Measurements from ENCODE around the gene NHS. TPM values are rescaled to one million over a fixed set of nuclear protein-coding genes. Genes with fewer than 3 reads are reported as not detected.
"Not testable (repeated sequence)": the region's sequence is repeated elsewhere in the genome, so short reads cannot be mapped to it uniquely, and the experiment has no call there.

NHS gene
- total RNA-seq, 6 experiments from 2014 or later, result 2.8 to 6.1 (median 4.9) TPM

DNA sequence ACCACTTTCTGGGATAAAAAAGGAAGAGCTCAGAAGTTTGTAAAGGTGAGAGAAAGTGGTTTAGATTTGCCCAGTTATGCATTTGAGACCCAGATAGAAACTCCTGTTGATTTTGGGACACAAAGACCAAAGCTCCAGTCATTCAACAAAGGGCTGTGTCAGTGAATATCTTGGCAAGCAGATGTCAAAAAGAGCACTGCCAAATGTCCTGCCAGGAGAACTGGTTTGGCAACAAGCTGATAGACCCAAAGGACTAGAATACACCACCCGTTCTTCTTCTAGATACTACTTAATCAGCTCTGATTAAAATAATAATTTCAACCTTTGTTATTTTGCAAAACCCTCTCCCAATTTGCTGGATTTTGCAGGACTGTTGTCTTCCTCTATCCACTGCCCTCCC lies 121.4 kb downstream of the NHS start:
- Mint-ChIP-seq H3K27ac (no peak overlapping the region), H3K4me1 (ENCODE audit: low read depth) (peaks cover 42% of the 10 kb centered on the region), H3K4me3 (no peak overlapping the region), H3K27me3 (ENCODE audit: insufficient read depth) (no peaks in the 10 kb centered on the region; the same call in 1 of the 2 replicates), H3K9me3 (no peaks in the 10 kb centered on the region; the same call in 1 of the 2 replicates), H3K36me3 (ENCODE audit: low read depth) (peaks cover 6% of the 10 kb centered on the region)
- DNase-seq, result no peak
- no peak for TF ChIP-seq CTCF (IDR thresholded peaks at IDR 0.05)

DNA sequence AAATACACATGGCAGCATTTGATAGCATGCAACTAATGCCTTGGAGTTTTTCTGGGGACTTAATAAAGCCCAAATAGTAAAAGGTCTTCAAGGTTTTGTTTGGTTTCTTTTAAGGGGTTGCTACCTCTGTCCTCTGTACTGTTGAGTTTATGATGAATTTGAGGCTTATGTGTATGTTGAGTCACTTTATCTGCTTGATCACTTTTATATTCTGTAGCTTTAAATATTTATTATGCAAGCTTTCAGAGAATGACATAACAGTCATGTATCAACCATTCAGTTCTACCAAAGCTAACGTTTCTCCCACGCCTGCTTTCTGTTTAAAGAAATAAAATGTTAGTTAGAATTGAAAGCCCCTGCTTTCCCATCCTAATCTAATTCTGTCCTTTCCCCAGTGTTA lies 122.2 kb downstream of the NHS start:
- H3K36me3 Mint-ChIP-seq (ENCODE audit: low read depth), result peaks cover 2% of the 10 kb centered on the region
- DNase-seq, result no peak
- H3K27me3 Mint-ChIP-seq (ENCODE audit: insufficient read depth), result no peaks in the 10 kb centered on the region; the same call in 1 of the 2 replicates
- no peak overlapping the region for H3K27ac Mint-ChIP-seq
- H3K4me1 Mint-ChIP-seq (ENCODE audit: low read depth), result peaks cover 38% of the 10 kb centered on the region
- no peak for TF ChIP-seq CTCF (IDR thresholded peaks at IDR 0.05)
- H3K9me3 Mint-ChIP-seq, result no peaks in the 10 kb centered on the region; the same call in 1 of the 2 replicates
- H3K4me3 Mint-ChIP-seq, result no peak overlapping the region

DNA sequence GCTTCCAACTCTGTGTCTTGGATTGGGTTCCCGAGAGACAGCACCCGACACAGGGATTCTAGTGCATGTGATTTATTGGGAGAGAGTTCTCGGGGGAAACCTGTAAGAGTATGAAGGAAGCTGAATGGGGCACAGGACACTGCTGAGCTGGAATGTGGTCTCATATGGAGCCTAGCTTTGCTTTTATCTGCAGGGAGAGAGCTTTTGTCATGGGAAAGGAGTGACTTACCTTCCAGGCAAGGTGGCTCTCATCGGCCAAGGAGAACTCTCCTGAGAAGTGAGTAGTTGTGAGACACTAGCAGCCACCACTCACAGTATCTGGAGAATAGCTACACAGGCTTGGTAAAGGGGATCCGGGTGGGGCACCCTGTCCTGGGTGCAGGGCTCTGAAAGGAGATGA lies 124.5 kb downstream of the NHS start:
- no peak overlapping the region for H3K4me3 Mint-ChIP-seq
- TF ChIP-seq CTCF (IDR thresholded peaks at IDR 0.05), result no peak
- no peaks in the 10 kb centered on the region for H3K36me3 Mint-ChIP-seq (ENCODE audit: low read depth)
- H3K27ac Mint-ChIP-seq, result no peak overlapping the region
- no peaks in the 10 kb centered on the region for H3K9me3 Mint-ChIP-seq
- H3K4me1 Mint-ChIP-seq (ENCODE audit: low read depth), result peaks cover 20% of the 10 kb centered on the region
- H3K27me3 Mint-ChIP-seq (ENCODE audit: insufficient read depth), result no peaks in the 10 kb centered on the region; the same call in 1 of the 2 replicates
- DNase-seq, result no peak

GRCh38 chrX:17500145-17500579 lies 125.2 kb downstream of the NHS start:
- no peak for TF ChIP-seq CTCF (IDR thresholded peaks at IDR 0.05)
- peaks cover under 1% of the 10 kb centered on the region; the same call in 1 of the 2 replicates for H3K36me3 Mint-ChIP-seq (ENCODE audit: low read depth)
- no peaks in the 10 kb centered on the region for H3K9me3 Mint-ChIP-seq
- DNase-seq, result peak; percentile 29
- H3K27ac Mint-ChIP-seq, result peak overlapping the region; percentile 44
- no peak overlapping the region for H3K4me3 Mint-ChIP-seq
- H3K4me1 Mint-ChIP-seq (ENCODE audit: low read depth), result peaks cover 14% of the 10 kb centered on the region
- H3K27me3 Mint-ChIP-seq (ENCODE audit: insufficient read depth), result no peaks in the 10 kb centered on the region

DNA sequence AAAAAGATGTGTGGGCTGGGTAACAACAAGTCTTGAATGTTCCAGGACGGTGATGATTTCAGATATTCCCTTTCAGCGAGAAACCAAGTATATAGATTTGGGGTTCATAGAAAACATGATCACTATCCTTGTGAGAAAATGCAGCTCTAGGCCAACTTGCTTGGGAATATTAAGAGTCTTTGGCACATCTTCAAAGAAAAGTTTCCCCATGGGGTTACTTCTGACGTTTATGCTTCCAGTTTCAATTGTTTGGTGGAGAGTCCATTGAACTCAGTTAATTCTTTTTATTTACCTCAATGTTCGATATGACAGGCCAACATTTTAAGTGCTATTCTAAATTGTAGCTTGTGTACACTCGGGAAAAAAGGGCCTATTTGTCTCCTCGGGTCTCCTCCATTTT lies 126.7 kb downstream of the NHS start:
- peaks cover 11% of the 10 kb centered on the region for H3K4me1 Mint-ChIP-seq (ENCODE audit: low read depth)
- H3K27me3 Mint-ChIP-seq (ENCODE audit: insufficient read depth), result no peaks in the 10 kb centered on the region
- H3K9me3 Mint-ChIP-seq, result peaks cover 5% of the 10 kb centered on the region; the same call in 1 of the 2 replicates
- TF ChIP-seq CTCF (IDR thresholded peaks at IDR 0.05), result no peak
- DNase-seq, result no peak
- peaks cover 5% of the 10 kb centered on the region for H3K36me3 Mint-ChIP-seq (ENCODE audit: low read depth)
- H3K27ac Mint-ChIP-seq, result no peak overlapping the region
- no peak overlapping the region for H3K4me3 Mint-ChIP-seq

DNA sequence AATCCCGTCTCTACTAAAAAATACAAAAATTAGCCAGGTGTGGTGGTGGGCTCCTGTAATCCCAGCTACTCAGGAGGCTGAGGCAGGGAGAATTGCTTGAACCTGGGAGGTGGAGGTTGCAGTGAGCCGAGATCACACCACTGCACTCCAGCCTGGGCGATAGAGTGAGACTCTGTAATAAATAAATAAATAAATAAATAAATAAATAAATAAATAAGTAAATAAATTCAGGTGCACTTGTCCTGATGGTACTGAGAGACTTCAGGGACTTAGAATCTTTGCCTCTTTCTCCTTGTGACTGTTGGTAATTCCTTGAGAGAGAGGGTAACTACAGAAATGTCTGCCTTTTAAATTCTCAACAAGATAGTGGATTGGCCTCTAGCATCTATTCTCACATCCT lies 131.4 kb downstream of the NHS start:
- H3K27ac Mint-ChIP-seq; H3K4me1 Mint-ChIP-seq (ENCODE audit: low read depth); DNase-seq; H3K27me3 Mint-ChIP-seq (ENCODE audit: insufficient read depth); H3K4me3 Mint-ChIP-seq: not testable (repeated sequence)
- Mint-ChIP-seq H3K36me3 (ENCODE audit: low read depth) (peaks cover 11% of the 10 kb centered on the region), H3K9me3 (peaks cover 11% of the 10 kb centered on the region; the same call in 1 of the 2 replicates)

Measured in HFFc6 (cell line).